DOHH2 (cell line): ENCODE results near the gene GRK4.

Source experiments
- CTCF ChIP-seq: fragments of 200-600 bp; sonication (generic); IDR thresholded peaks from one replicate; pipeline ENCODE4 v1.5.1; 2014; ENCODE audit warnings: antibody characterized with exemption, mild to moderate bottlenecking, low read depth, low read length; ENCODE audit not compliant: poor library complexity, severe bottlenecking
- EZH2phosphoT487 ChIP-seq: fragments of 200-600 bp; sonication (generic); IDR thresholded peaks from 2 replicates; pipeline ENCODE4 v1.6.1; 2017; ENCODE audit warnings: borderline replicate concordance, mild to moderate bottlenecking, antibody characterized with exemption, low read length, moderate library complexity, mixed read lengths

GRCh38 chr4:2965262-2965661 lies 1.9 kb downstream of the GRK4 start:
- TF ChIP-seq CTCF (no peak), EZH2phosphoT487 (no peak)
